Bronchial epithelial cell (primary cell): Measurements from ENCODE around the gene VAV2. TPM values are rescaled to one million over a fixed set of nuclear protein-coding genes. Genes with fewer than 3 reads are reported as not detected.
A peak's percentile ranks its signal among the peaks of the same experiment; 100 is the strongest.

ENCODE experiments used
- DNase-seq: peaks from one replicate; pipeline ENCODE4 v3.0.0-alpha.2; 2010; ENCODE audit warnings: low read depth
- FAIRE-seq: peaks from 2 replicates; lab custom pipeline; 2011; peaks lifted over from hg19 to GRCh38; lab: Jason Lieb, UNC
- H3K27me3 ChIP-seq: 2 replicates; pipeline ENCODE4 v1.5.1; 2011; ENCODE audit warnings: low read length; ENCODE audit not compliant: control insufficient read depth, insufficient read depth
- H3K36me3 ChIP-seq: 2 replicates; pipeline ENCODE4 v1.5.1; 2011; ENCODE audit warnings: low read length; ENCODE audit not compliant: control insufficient read depth, insufficient read depth
- H3K4me3 ChIP-seq: 2 replicates; pipeline ENCODE4 v1.5.1; 2011; ENCODE audit warnings: mild to moderate bottlenecking, low read depth, low read length, control low read depth
- total RNA-seq: library from RNA; depleted of rRNA; stranded (reverse); fragments of >200 nt; gene quantifications from 2 replicates; pipeline ENCODE4 v1.2.1, GENCODE V29; 2014
- TF ChIP-seq, protein P1 (sequence below): IDR thresholded peaks from 2 replicates; pipeline ENCODE4 v1.5.1; 2011; ENCODE audit warnings: mild to moderate bottlenecking, moderate library complexity, low read length, control low read depth, inconsistent platforms; ENCODE audit not compliant: insufficient read depth, severe bottlenecking

The VAV2 gene
- total RNA-seq, 1 donor from 2014 or later = 46.6 TPM

DNA sequence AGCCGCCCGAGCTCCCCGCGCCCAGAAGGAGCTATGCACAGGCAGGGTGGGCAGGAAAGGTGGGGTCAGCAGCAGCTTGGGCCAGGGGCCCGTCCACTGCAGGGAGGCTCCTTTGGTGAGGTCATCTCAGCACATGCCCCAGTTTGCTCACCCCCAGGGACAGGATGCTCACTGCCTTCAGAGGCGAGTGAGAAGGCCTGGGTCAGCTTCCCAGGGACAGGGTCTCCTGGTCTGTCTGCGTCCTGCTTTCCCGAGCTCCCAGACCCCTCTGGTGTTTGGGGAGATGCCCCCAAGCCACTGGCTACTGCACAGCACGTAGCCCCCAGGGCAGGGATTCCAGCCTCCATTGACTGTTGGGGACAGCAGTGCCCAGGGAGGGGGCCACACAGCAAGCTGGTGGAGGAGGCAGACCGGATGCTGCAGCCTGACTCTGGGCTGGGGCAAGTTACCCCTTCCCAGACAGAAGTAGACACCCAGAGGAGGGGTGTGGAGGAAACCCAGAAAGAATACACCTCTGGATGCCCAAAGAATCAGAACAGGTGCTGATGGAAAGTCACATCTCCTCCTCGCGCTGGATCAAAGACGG is 253.4 kb downstream of the VAV2 start:
- H3K4me3 ChIP-seq = no peak overlapping the region
- TF ChIP-seq, protein P1, sequence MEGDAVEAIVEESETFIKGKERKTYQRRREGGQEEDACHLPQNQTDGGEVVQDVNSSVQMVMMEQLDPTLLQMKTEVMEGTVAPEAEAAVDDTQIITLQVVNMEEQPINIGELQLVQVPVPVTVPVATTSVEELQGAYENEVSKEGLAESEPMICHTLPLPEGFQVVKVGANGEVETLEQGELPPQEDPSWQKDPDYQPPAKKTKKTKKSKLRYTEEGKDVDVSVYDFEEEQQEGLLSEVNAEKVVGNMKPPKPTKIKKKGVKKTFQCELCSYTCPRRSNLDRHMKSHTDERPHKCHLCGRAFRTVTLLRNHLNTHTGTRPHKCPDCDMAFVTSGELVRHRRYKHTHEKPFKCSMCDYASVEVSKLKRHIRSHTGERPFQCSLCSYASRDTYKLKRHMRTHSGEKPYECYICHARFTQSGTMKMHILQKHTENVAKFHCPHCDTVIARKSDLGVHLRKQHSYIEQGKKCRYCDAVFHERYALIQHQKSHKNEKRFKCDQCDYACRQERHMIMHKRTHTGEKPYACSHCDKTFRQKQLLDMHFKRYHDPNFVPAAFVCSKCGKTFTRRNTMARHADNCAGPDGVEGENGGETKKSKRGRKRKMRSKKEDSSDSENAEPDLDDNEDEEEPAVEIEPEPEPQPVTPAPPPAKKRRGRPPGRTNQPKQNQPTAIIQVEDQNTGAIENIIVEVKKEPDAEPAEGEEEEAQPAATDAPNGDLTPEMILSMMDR = no peak
- FAIRE-seq (no peak), DNase-seq (no peak)
- H3K27me3 ChIP-seq = peaks cover 3% of the 10 kb centered on the region
- H3K36me3 ChIP-seq = no peaks in the 10 kb centered on the region

DNA sequence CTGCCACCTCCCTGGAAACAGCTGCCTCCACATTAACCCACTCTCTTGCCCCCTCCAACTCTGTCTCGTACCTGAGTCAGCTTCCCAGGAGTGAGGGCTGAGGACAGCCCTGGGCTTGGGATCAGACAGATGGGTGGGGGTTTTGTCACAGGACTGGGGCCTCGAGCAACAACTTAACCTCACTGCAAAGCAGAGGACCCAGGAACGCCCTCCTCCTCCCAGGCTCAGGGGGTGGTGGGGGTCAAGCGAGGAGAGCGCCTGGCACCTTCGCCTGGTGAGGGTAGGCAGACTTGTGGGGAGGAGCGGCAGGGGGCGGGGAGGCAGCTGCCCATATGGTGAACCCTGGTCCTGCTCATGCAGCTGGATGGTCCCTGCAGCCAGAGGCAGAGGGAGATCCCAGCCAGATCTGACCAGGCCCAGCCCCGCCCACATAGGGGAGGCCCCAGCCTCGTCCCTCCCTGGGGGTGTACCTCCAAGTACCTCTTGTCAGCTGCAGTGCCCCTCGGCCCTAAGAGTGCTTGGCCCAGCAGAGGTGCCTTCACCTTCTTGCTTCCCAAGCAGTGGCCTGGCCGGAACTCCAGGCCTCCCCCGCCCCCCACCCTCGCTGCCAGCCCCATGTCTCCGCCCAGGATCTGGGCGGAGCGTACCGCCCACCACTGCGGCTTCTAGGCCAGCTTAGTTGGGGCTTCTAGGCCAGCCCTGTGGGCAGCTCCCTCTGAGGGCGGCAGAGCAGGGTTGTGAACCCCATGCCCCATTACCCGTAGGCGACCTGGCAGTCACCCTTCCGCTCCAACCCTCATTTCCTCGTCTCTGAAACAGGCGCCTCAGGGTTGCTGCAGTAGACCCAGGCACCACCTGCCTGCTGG is 254.1 kb downstream of the VAV2 start, which contains the start of gene SARDH:
SARDH (minus strand) TSS at position 579 of the 866 bp plus-strand sequence. CDS start 4,179 bp downstream, outside the sequence.
- no peak for DNase-seq
- Histone ChIP-seq H3K27me3 (peaks cover 3% of the 10 kb centered on the region), H3K4me3 (peak within 1 kb of the TSS; percentile 6), H3K36me3 (no peaks in the 10 kb centered on the region)
- no peak for FAIRE-seq
- TF ChIP-seq, protein P1 = no peak

DNA sequence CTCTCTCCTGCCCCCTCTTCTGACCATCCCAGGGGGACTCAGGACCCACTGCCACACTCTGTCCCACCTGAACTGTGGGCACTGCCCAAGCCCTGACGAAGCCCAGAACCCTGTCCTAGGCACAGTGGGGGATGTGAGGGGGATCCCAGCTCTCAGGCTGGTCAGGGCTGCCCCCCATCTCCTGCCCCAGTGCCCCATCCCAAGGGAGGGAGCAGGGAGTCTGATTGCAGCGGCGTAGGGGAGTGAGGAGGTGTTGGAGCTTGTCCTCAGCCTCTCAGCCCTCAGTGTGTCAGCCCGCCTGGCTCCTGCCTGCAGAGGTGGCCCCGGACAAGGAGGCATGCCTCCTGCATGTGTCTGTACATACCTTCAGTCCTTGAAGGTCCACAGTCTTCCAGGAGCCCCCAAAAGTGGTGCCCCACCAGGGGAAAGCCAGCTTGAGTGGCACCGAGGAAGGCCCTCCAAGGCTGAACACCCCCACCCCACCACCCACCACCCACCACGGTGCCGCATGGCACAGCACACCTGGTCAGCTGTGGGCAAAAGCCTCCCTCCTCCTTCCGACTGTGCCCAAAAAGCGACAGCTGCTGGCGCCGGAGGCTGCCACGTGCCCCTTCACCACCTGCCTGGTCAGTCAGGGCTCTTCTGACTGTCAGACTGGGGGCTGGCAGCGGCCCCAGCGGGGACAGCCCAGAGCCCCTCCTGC is 254.9 kb downstream of the VAV2 start:
- H3K27me3 ChIP-seq = peaks cover 3% of the 10 kb centered on the region
- DNase-seq (no peak), FAIRE-seq (no peak)
- no peaks in the 10 kb centered on the region for H3K36me3 ChIP-seq
- H3K4me3 ChIP-seq = no peak overlapping the region
- TF ChIP-seq, protein P1 = no peak

DNA sequence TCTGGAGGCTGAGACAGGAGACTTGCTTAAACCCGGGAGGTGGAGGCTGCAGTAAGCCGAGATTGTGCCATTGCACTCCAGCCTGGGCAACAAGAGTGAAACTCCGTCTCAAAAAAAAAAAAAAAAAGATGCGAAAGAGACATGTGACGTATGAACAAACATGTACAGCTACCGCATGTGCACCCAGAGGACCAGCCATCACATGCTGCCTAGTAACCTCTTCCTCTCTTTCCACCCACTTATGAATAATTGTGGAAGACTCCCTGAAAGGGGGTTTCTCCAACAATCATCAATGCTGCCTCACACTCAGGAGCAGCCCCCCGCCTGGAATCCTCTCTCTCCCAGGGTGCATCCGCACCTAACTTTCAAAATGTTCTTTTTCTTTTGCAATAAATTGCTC is 256.2 kb downstream of the VAV2 start:
- Histone ChIP-seq H3K36me3 (no peaks in the 10 kb centered on the region), H3K27me3 (peaks cover 3% of the 10 kb centered on the region), H3K4me3 (no peak overlapping the region)
- TF ChIP-seq, protein P1 = no peak
- FAIRE-seq = no peak
- DNase-seq = no peak

DNA sequence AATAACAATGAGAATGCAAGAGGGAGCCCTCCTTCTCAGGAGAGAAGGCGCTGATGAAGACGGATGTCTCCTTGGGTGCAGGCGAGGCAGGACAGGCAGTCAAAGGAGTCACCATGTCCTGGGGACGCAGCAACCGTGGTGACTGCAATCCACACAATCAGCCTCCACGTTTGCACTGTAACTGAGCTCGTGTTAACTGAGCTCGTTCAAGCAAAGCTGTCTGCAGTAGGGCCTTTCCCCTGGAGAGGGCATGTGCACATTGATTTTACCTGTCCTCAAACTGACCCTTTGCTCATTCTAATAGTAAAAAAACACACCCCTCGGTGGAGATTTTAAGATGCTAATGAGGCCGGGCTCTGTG is 256.7 kb downstream of the VAV2 start:
- DNase-seq = no peak
- Histone ChIP-seq H3K27me3 (peaks cover 3% of the 10 kb centered on the region), H3K36me3 (no peaks in the 10 kb centered on the region), H3K4me3 (no peak overlapping the region)
- no peak for FAIRE-seq
- TF ChIP-seq, protein P1 = no peak
